WTC11 (cell line): ENCODE measurements around the gene PCDH9. TPM values are rescaled to one million over a fixed set of nuclear protein-coding genes. Genes with fewer than 3 reads are reported as not detected.

ENCODE experiments used
- ATAC-seq: fragments of 200-7000 bp; cut with Tn5 transposase; 2 replicates; pipeline ENCODE4 v1.10.0; 2021; ENCODE audit warnings: mild to moderate bottlenecking, moderate library complexity
- CTCF ChIA-PET: fragments of 300-600 bp; sonication (Branson Sonifier 250); formaldehyde crosslinking; loops from one replicate; lab custom pipeline; 2021; ENCODE audit warnings: antibody characterized with exemption; lab: Charles Lee
- POLR2A ChIA-PET: fragments of 350-600 bp; sonication (Branson Sonifier 250); formaldehyde crosslinking; loops from one replicate; lab custom pipeline; 2021; ENCODE audit warnings: antibody characterized with exemption; lab: Charles Lee
- DNase-seq: peaks from one replicate; pipeline ENCODE4 v3.0.0; 2021; ENCODE audit warnings: low spot score
- H3K27ac Mint-ChIP-seq: 2 replicates; pipeline ENCODE4 v1.8.0; 2021; ENCODE audit warnings: mixed read lengths
- H3K27me3 Mint-ChIP-seq: 2 replicates; pipeline ENCODE4 v1.8.0; 2021; ENCODE audit warnings: low read depth, mild to moderate bottlenecking, moderate library complexity, mixed read lengths
- H3K36me3 Mint-ChIP-seq: 2 replicates; pipeline ENCODE4 v1.8.0; 2021; ENCODE audit warnings: mixed read lengths
- H3K4me1 Mint-ChIP-seq: 2 replicates; pipeline ENCODE4 v1.8.0; 2022; ENCODE audit warnings: mixed read lengths
- H3K4me3 Mint-ChIP-seq: 2 replicates; pipeline ENCODE4 v1.8.0; 2021; ENCODE audit warnings: mild to moderate bottlenecking, moderate library complexity, mixed read lengths
- H3K9me3 Mint-ChIP-seq: 2 replicates; pipeline ENCODE4 v1.8.0; 2021; ENCODE audit warnings: mixed read lengths
- CBFB ChIP-seq: sonication (generic); formaldehyde crosslinking; IDR thresholded peaks from 2 replicates; pipeline ENCODE4 v1.8.1; 2022; ENCODE audit warnings: mild to moderate bottlenecking, low read depth, missing genetic modification reagents
- ESRRA ChIP-seq: sonication (generic); formaldehyde crosslinking; IDR thresholded peaks from 2 replicates; pipeline ENCODE4 v1.8.1; 2022; ENCODE audit warnings: mild to moderate bottlenecking, missing genetic modification reagents, borderline replicate concordance
- FOXP1 ChIP-seq: sonication (generic); formaldehyde crosslinking; IDR thresholded peaks from 2 replicates; pipeline ENCODE4 v1.8.0; 2022; ENCODE audit warnings: missing genetic modification reagents, mild to moderate bottlenecking, moderate library complexity, borderline replicate concordance
- JUN ChIP-seq: sonication (generic); formaldehyde crosslinking; IDR thresholded peaks from 2 replicates; pipeline ENCODE4 v1.8.0; 2023; ENCODE audit warnings: mild to moderate bottlenecking, missing genetic modification reagents
- KAT7 ChIP-seq: sonication (generic); formaldehyde crosslinking; IDR thresholded peaks from 2 replicates; pipeline ENCODE4 v1.8.1; 2023; ENCODE audit warnings: missing genetic modification reagents, mild to moderate bottlenecking, borderline replicate concordance
- MXD4 ChIP-seq: fragments of 250-450 bp; sonication (Bioruptor Pico); IDR thresholded peaks from 2 replicates; pipeline ENCODE4 v1.8.0; 2021; ENCODE audit warnings: mild to moderate bottlenecking, moderate library complexity, borderline replicate concordance
- NR2C2 ChIP-seq: sonication (generic); formaldehyde crosslinking; IDR thresholded peaks from 2 replicates; pipeline ENCODE4 v1.8.0; 2022; ENCODE audit warnings: mild to moderate bottlenecking, missing genetic modification reagents
- SOX15 ChIP-seq: fragments of 250-450 bp; sonication (Bioruptor Pico); IDR thresholded peaks from 2 replicates; pipeline ENCODE4 v1.9.0; 2021; ENCODE audit warnings: mild to moderate bottlenecking
- TP53 ChIP-seq: sonication (generic); formaldehyde crosslinking; IDR thresholded peaks from 2 replicates; pipeline ENCODE4 v1.8.1; 2023; ENCODE audit warnings: mild to moderate bottlenecking, missing genetic modification reagents
- ZNF121 ChIP-seq: sonication (generic); formaldehyde crosslinking; IDR thresholded peaks from 2 replicates; pipeline ENCODE4 v1.8.0; 2023; ENCODE audit warnings: missing genetic modification reagents
- ZNF671 ChIP-seq: fragments of 250-450 bp; sonication (Bioruptor Pico); IDR thresholded peaks from 2 replicates; pipeline ENCODE4 v1.8.0; 2021; ENCODE audit warnings: mild to moderate bottlenecking
- total RNA-seq: library from RNA; stranded (reverse); gene quantifications from 3 replicates; pipeline ENCODE4 v1.2.3, GENCODE V29; 2021
- TF ChIP-seq, protein P1 (sequence below): fragments of 250-450 bp; sonication (Bioruptor Pico); IDR thresholded peaks from 2 replicates; pipeline ENCODE4 v1.8.0; 2021; ENCODE audit warnings: mild to moderate bottlenecking
- TF ChIP-seq, protein P2 (sequence below): sonication (generic); formaldehyde crosslinking; IDR thresholded peaks from 2 replicates; pipeline ENCODE4 v1.8.1; 2022; ENCODE audit warnings: low read depth, missing genetic modification reagents, borderline replicate concordance
- TF ChIP-seq, protein P3 (sequence below): sonication (generic); formaldehyde crosslinking; IDR thresholded peaks from 2 replicates; pipeline ENCODE4 v1.8.1; 2022; ENCODE audit warnings: low read depth, mild to moderate bottlenecking, moderate library complexity, missing genetic modification reagents, borderline replicate concordance
- TF ChIP-seq, protein P4 (sequence below): sonication (generic); formaldehyde crosslinking; IDR thresholded peaks from 2 replicates; pipeline ENCODE4 v1.8.1; 2023; ENCODE audit warnings: mild to moderate bottlenecking, missing genetic modification reagents, moderate library complexity
- TF ChIP-seq, protein P5 (sequence below): fragments of 250-450 bp; sonication (Bioruptor Pico); conservative IDR thresholded peaks from 2 replicates; pipeline ENCODE4 v1.9.0; 2021; ENCODE audit warnings: mild to moderate bottlenecking
- TF ChIP-seq, protein P6 (sequence below): sonication (generic); formaldehyde crosslinking; IDR thresholded peaks from 2 replicates; pipeline ENCODE4 v1.8.0; 2022; ENCODE audit warnings: missing genetic modification reagents
- TF ChIP-seq, protein P7 (sequence below): fragments of 250-450 bp; sonication (Bioruptor Pico); IDR thresholded peaks from 2 replicates; pipeline ENCODE4 v2.1.2; 2022; ENCODE audit warnings: mild to moderate bottlenecking, moderate library complexity
- TF ChIP-seq, protein P8 (sequence below): sonication (generic); formaldehyde crosslinking; IDR thresholded peaks from 2 replicates; pipeline ENCODE4 v1.8.1; 2023; ENCODE audit warnings: mild to moderate bottlenecking, missing genetic modification reagents, borderline replicate concordance

Gene PCDH9
- total RNA-seq, 1 experiment from 2014 or later = 0.48 TPM

DNA sequence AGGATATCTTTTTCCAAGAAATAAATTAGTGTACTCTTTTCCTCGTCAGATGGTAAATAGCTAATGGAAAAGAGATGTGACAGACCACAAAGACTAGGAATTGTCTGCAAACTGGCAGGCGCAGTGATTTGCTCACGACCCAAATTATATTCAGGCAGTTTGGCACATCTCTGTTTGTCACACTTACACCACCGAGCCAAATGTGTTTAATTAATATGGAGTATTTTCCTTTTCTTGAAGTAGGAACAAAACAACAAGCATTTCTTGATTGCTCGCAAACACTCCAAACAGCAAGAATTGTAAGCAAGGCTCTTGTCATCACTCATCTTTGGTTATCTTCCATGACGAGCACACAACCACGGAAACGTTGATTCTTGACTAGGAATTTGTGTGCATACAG is 884.2 kb downstream of the PCDH9 start (continued):
- TF ChIP-seq, protein P1, sequence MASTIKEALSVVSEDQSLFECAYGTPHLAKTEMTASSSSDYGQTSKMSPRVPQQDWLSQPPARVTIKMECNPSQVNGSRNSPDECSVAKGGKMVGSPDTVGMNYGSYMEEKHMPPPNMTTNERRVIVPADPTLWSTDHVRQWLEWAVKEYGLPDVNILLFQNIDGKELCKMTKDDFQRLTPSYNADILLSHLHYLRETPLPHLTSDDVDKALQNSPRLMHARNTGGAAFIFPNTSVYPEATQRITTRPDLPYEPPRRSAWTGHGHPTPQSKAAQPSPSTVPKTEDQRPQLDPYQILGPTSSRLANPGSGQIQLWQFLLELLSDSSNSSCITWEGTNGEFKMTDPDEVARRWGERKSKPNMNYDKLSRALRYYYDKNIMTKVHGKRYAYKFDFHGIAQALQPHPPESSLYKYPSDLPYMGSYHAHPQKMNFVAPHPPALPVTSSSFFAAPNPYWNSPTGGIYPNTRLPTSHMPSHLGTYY (CRISPR knock-in tag) = no peak
- TF ChIP-seq, protein P2, sequence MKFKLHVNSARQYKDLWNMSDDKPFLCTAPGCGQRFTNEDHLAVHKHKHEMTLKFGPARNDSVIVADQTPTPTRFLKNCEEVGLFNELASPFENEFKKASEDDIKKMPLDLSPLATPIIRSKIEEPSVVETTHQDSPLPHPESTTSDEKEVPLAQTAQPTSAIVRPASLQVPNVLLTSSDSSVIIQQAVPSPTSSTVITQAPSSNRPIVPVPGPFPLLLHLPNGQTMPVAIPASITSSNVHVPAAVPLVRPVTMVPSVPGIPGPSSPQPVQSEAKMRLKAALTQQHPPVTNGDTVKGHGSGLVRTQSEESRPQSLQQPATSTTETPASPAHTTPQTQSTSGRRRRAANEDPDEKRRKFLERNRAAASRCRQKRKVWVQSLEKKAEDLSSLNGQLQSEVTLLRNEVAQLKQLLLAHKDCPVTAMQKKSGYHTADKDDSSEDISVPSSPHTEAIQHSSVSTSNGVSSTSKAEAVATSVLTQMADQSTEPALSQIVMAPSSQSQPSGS = no peak
- TF ChIP-seq ZNF121 (CRISPR knock-in tag) = no peak

DNA sequence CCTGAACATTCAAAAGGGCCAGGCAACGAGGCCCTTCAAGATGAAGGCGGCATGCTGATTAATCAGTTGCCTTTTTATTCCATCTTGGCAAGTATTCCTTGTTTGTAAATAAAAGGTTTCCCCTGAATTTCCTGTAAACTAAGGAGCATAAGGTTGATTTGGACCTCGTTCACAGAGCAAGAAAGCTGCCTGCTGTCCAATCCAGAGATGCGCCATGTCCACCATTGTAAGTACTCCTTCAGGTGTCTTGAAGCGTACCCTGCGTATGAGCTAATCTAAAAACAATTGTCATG is 884.7 kb downstream of the PCDH9 start:
- no peak for ATAC-seq
- H3K4me1 Mint-ChIP-seq = peaks cover 15% of the 10 kb centered on the region

More for the DNA sequence above, 884.7 kb downstream of the PCDH9 start:
- Mint-ChIP-seq H3K36me3 (no peaks in the 10 kb centered on the region), H3K27me3 (no peaks in the 10 kb centered on the region), H3K27ac (no peak overlapping the region), H3K9me3 (no peaks in the 10 kb centered on the region), H3K4me3 (no peak overlapping the region)
- DNase-seq = no peak
- ChIA-PET CTCF (no interaction called here), POLR2A (no interaction called here)
- TF ChIP-seq, protein P3, sequence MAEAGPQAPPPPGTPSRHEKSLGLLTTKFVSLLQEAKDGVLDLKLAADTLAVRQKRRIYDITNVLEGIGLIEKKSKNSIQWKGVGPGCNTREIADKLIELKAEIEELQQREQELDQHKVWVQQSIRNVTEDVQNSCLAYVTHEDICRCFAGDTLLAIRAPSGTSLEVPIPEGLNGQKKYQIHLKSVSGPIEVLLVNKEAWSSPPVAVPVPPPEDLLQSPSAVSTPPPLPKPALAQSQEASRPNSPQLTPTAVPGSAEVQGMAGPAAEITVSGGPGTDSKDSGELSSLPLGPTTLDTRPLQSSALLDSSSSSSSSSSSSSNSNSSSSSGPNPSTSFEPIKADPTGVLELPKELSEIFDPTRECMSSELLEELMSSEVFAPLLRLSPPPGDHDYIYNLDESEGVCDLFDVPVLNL (CRISPR knock-in tag) = no peak
- no peak for TF ChIP-seq NR2C2 (CRISPR knock-in tag)
- TF ChIP-seq, protein P4, sequence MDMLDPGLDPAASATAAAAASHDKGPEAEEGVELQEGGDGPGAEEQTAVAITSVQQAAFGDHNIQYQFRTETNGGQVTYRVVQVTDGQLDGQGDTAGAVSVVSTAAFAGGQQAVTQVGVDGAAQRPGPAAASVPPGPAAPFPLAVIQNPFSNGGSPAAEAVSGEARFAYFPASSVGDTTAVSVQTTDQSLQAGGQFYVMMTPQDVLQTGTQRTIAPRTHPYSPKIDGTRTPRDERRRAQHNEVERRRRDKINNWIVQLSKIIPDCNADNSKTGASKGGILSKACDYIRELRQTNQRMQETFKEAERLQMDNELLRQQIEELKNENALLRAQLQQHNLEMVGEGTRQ (CRISPR knock-in tag) = no peak
- TF ChIP-seq FOXP1 (CRISPR knock-in tag) = no peak
- TF ChIP-seq, protein P5, sequence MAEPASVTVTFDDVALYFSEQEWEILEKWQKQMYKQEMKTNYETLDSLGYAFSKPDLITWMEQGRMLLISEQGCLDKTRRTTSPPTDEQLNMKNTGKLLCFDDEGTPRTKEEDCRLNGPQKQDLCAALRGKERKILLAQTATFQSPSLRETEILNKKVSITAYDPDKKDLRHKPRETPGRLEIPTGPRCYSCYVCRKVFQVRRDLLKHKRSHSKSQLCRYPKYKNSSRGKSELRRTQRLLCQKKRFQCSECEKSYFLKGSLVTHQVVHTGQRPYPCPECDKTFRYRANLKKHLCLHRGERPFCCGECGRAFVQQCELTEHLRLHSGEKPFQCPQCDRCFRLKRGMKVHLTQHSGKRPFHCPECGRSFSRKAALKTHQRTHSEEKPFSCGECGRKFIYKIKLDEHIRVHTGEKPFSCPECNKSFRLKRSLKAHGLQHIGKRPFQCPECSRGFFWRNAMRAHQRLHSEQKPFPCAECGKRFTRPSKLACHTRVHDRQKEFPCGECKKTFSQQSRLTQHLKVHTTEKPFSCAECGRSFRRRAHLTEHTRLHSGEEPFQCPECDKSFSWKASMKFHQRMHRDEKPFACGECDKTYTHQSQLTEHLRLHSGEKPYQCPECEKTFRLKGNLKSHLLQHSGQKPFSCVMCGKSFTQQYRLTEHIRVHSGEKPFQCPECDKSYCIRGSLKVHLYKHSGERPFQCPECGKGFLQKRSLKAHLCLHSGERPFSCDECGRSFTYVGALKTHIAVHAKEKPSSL (CRISPR knock-in tag) = no peak
- TF ChIP-seq CBFB (CRISPR knock-in tag) = no peak
- TF ChIP-seq MXD4 (CRISPR knock-in tag) = no peak
- no peak for TF ChIP-seq JUN
- no peak for TF ChIP-seq SOX15 (CRISPR knock-in tag)
- TF ChIP-seq KAT7 (CRISPR knock-in tag) = no peak
- TF ChIP-seq, protein P6, sequence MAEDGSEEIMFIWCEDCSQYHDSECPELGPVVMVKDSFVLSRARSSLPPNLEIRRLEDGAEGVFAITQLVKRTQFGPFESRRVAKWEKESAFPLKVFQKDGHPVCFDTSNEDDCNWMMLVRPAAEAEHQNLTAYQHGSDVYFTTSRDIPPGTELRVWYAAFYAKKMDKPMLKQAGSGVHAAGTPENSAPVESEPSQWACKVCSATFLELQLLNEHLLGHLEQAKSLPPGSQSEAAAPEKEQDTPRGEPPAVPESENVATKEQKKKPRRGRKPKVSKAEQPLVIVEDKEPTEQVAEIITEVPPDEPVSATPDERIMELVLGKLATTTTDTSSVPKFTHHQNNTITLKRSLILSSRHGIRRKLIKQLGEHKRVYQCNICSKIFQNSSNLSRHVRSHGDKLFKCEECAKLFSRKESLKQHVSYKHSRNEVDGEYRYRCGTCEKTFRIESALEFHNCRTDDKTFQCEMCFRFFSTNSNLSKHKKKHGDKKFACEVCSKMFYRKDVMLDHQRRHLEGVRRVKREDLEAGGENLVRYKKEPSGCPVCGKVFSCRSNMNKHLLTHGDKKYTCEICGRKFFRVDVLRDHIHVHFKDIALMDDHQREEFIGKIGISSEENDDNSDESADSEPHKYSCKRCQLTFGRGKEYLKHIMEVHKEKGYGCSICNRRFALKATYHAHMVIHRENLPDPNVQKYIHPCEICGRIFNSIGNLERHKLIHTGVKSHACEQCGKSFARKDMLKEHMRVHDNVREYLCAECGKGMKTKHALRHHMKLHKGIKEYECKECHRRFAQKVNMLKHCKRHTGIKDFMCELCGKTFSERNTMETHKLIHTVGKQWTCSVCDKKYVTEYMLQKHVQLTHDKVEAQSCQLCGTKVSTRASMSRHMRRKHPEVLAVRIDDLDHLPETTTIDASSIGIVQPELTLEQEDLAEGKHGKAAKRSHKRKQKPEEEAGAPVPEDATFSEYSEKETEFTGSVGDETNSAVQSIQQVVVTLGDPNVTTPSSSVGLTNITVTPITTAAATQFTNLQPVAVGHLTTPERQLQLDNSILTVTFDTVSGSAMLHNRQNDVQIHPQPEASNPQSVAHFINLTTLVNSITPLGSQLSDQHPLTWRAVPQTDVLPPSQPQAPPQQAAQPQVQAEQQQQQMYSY (CRISPR knock-in tag) = no peak
- TF ChIP-seq, protein P7, sequence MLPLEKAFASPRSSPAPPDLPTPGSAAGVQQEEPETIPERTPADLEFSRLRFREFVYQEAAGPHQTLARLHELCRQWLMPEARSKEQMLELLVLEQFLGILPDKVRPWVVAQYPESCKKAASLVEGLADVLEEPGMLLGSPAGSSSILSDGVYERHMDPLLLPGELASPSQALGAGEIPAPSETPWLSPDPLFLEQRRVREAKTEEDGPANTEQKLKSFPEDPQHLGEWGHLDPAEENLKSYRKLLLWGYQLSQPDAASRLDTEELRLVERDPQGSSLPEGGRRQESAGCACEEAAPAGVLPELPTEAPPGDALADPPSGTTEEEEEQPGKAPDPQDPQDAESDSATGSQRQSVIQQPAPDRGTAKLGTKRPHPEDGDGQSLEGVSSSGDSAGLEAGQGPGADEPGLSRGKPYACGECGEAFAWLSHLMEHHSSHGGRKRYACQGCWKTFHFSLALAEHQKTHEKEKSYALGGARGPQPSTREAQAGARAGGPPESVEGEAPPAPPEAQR (CRISPR knock-in tag) = no peak
- no peak for TF ChIP-seq TP53 (CRISPR knock-in tag)
- TF ChIP-seq, protein P8, sequence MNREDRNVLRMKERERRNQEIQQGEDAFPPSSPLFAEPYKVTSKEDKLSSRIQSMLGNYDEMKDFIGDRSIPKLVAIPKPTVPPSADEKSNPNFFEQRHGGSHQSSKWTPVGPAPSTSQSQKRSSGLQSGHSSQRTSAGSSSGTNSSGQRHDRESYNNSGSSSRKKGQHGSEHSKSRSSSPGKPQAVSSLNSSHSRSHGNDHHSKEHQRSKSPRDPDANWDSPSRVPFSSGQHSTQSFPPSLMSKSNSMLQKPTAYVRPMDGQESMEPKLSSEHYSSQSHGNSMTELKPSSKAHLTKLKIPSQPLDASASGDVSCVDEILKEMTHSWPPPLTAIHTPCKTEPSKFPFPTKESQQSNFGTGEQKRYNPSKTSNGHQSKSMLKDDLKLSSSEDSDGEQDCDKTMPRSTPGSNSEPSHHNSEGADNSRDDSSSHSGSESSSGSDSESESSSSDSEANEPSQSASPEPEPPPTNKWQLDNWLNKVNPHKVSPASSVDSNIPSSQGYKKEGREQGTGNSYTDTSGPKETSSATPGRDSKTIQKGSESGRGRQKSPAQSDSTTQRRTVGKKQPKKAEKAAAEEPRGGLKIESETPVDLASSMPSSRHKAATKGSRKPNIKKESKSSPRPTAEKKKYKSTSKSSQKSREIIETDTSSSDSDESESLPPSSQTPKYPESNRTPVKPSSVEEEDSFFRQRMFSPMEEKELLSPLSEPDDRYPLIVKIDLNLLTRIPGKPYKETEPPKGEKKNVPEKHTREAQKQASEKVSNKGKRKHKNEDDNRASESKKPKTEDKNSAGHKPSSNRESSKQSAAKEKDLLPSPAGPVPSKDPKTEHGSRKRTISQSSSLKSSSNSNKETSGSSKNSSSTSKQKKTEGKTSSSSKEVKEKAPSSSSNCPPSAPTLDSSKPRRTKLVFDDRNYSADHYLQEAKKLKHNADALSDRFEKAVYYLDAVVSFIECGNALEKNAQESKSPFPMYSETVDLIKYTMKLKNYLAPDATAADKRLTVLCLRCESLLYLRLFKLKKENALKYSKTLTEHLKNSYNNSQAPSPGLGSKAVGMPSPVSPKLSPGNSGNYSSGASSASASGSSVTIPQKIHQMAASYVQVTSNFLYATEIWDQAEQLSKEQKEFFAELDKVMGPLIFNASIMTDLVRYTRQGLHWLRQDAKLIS = no peak
- TF ChIP-seq ZNF671 (CRISPR knock-in tag) = no peak
- TF ChIP-seq ESRRA (CRISPR knock-in tag) = no peak
